MCF 10A (cell line): ENCODE measurements around the gene ALOXE3. TPM values are rescaled to one million over a fixed set of nuclear protein-coding genes. Genes with fewer than 3 reads are reported as not detected.

Source experiments
- BruUV-seq: library from RNA; stranded (reverse); fragments of 400-500 nt; replicated peaks from 2 replicates; lab custom pipeline; 2021; lab: Mats Ljungman, UMichigan
- CTCF ChIA-PET: fragments of 300-600 bp; sonication (Branson Sonifier 250); formaldehyde crosslinking; extraction: SDS; loops from one replicate; lab custom pipeline; 2021; ENCODE audit warnings: antibody characterized with exemption, inconsistent platforms; lab: Yijun Ruan, JAX
- POLR2A ChIA-PET: fragments of 300-600, 350-650 bp; sonication (Branson Sonifier 250); formaldehyde crosslinking; extraction: SDS; loops from one replicate; lab custom pipeline; 2020; ENCODE audit warnings: antibody characterized with exemption, inconsistent platforms; lab: Yijun Ruan, JAX
- DNase-seq: peaks from one replicate; pipeline ENCODE4 v3.0.0-alpha.2; 2018; ENCODE audit not compliant: unreplicated experiment
- H3K27ac Mint-ChIP-seq: one replicate; pipeline ENCODE4 v1.8.0; 2022; ENCODE audit warnings: mild to moderate bottlenecking, low read depth, mixed read lengths; ENCODE audit not compliant: unreplicated experiment
- H3K27me3 Mint-ChIP-seq: one replicate; pipeline ENCODE4 v1.8.0; 2022; ENCODE audit warnings: mixed read lengths; ENCODE audit not compliant: insufficient read depth, unreplicated experiment
- H3K36me3 Mint-ChIP-seq: one replicate; pipeline ENCODE4 v1.8.0; 2022; ENCODE audit warnings: mild to moderate bottlenecking, moderate library complexity, mixed read lengths; ENCODE audit not compliant: insufficient read depth, unreplicated experiment
- H3K4me1 Mint-ChIP-seq: one replicate; pipeline ENCODE4 v1.8.0; 2022; ENCODE audit warnings: mixed read lengths; ENCODE audit not compliant: insufficient read depth, unreplicated experiment
- H3K4me3 Mint-ChIP-seq: one replicate; pipeline ENCODE4 v1.8.0; 2022; ENCODE audit warnings: mild to moderate bottlenecking, moderate library complexity, mixed read lengths; ENCODE audit not compliant: unreplicated experiment
- H3K9me3 Mint-ChIP-seq: one replicate; pipeline ENCODE4 v1.8.0; 2022; ENCODE audit warnings: mixed read lengths; ENCODE audit not compliant: unreplicated experiment
- intact Hi-C: fragments of 100-400 bp; cut with micrococcal nuclease; formaldehyde crosslinking; loops from 2 replicates; pipeline ENCODE4 v1.14.1; 2022
- total RNA-seq: library from RNA; stranded (reverse); gene quantifications from 2 replicates; pipeline ENCODE4 v1.2.3, GENCODE V29; 2022
- TF ChIP-seq, protein P1 (sequence below): fragments of 200-600 bp; IDR thresholded peaks from one replicate; pipeline ENCODE4 v1.8.0; 2022; ENCODE audit warnings: antibody characterized with exemption, mild to moderate bottlenecking; ENCODE audit not compliant: unreplicated experiment

The ALOXE3 gene
- total RNA-seq, 1 experiment from 2014 or later: 13.1 TPM

GRCh38 chr17:8082292-8082691 is 36.0 kb downstream of the ALOXE3 start:
- POLR2A ChIA-PET: no interaction called here

GRCh38 chr17:8081876-8082275 is 36.4 kb downstream of the ALOXE3 start:
- Mint-ChIP-seq H3K4me1 (peaks cover 7% of the 10 kb centered on the region), H3K4me3 (no peak overlapping the region), H3K9me3 (no peaks in the 10 kb centered on the region), H3K27ac (no peak overlapping the region), H3K27me3 (no peaks in the 10 kb centered on the region), H3K36me3 (peaks cover 4% of the 10 kb centered on the region)
- intact Hi-C loops: loop anchor here (5.0 kb wide), 1 partner anchor 220 kb away; no protein-coding TSS in a partner anchor
- ChIA-PET POLR2A (no interaction called here), CTCF (interaction anchor here (3.3 to 9.2 kb wide), 4 partner anchors 11 to 28 kb away, joined by 16 to 209 read pairs (median 34); no protein-coding TSS in a partner anchor)
- no TSS peak for BruUV-seq
- DNase-seq: no peak
- TF ChIP-seq, protein P1, sequence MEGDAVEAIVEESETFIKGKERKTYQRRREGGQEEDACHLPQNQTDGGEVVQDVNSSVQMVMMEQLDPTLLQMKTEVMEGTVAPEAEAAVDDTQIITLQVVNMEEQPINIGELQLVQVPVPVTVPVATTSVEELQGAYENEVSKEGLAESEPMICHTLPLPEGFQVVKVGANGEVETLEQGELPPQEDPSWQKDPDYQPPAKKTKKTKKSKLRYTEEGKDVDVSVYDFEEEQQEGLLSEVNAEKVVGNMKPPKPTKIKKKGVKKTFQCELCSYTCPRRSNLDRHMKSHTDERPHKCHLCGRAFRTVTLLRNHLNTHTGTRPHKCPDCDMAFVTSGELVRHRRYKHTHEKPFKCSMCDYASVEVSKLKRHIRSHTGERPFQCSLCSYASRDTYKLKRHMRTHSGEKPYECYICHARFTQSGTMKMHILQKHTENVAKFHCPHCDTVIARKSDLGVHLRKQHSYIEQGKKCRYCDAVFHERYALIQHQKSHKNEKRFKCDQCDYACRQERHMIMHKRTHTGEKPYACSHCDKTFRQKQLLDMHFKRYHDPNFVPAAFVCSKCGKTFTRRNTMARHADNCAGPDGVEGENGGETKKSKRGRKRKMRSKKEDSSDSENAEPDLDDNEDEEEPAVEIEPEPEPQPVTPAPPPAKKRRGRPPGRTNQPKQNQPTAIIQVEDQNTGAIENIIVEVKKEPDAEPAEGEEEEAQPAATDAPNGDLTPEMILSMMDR: no peak

More at GRCh38 chr17:8082292-8082691, 36.0 kb downstream of the ALOXE3 start:
- no TSS peak for BruUV-seq
- TF ChIP-seq, protein P1: no peak
- Mint-ChIP-seq H3K36me3 (peaks cover 4% of the 10 kb centered on the region), H3K4me1 (peaks cover 10% of the 10 kb centered on the region), H3K27me3 (no peaks in the 10 kb centered on the region), H3K9me3 (no peaks in the 10 kb centered on the region), H3K4me3 (no peak overlapping the region), H3K27ac (no peak overlapping the region)
- no peak for DNase-seq
- CTCF ChIA-PET: interaction anchor here (0.5 to 6.2 kb wide), 6 partner anchors 11 to 217 kb away, joined by 3 to 44 read pairs (median 13); partner anchors contain the start of gene ALOXE3
- intact Hi-C loops: loop anchor here (5.0 kb wide), 1 partner anchor 220 kb away; no protein-coding TSS in a partner anchor

DNA sequence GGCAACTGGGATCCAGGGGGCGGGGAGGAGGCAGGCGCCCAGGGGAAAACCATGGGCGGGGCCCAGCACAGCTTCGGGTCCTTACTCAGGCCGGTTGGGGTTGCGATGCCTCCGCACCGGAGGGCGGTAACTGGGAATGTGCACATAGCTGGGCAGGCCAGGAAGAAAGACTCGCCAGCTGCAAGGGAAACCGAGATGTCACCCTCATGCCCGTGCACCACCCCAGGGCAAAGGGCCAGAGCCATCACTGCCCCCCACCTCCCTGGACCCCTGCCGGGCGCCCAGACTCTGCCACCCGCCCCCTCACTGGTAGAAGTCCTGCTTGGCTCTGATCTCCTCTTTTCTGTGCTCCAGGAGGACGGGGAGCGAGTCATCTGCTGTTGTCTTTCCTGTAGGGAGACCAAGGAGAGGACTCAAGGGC is 37.5 kb downstream of the ALOXE3 start:
- Mint-ChIP-seq H3K27ac (no peak overlapping the region), H3K36me3 (no peaks in the 10 kb centered on the region), H3K4me3 (no peak overlapping the region), H3K27me3 (no peaks in the 10 kb centered on the region), H3K9me3 (no peaks in the 10 kb centered on the region), H3K4me1 (peaks cover 7% of the 10 kb centered on the region)
- TF ChIP-seq, protein P1: no peak
- no peak for DNase-seq
- intact Hi-C loops: loop anchor here (1.0 to 5.0 kb wide), 3 partner anchors 29 to 221 kb away; partner anchors contain the start of gene ALOXE3
- BruUV-seq: no TSS peak
- CTCF ChIA-PET: interaction anchor here (0.6 to 9.2 kb wide), 11 partner anchors 9 to 157 kb away, joined by 3 to 209 read pairs (median 3); partner anchors contain the start of gene ALOXE3
- POLR2A ChIA-PET: interaction anchor here (0.6 kb wide), 1 partner anchor 91 kb away, joined by 3 read pairs; no protein-coding TSS in a partner anchor

DNA sequence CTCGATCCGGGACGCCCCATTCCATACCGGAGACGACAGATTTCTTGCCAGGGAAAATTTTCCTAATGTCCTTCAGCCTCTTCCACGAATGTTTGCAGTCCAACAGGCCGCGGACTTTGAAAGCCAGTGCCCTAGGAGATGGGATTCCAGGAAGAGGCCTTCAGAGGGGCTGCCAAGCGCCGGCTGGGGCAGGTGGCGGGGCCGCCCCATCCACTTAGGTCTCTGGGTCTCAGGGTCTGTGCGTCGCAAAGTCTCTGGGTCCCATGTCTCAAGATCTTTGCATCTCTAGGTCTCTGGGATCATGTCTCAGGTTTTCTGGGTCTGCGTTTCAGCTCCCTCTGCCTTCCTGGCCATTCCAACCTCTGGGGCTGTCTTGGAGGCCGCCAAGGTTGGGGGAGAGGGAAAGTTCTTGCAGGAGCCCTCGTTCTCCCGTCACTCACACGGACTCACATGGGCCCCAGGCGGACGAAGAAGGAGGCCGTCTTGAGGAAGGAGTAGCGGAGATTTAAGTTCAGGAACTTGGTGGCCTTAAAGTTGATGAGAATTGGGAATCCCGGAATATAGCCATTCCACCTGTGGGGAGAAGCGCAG is 38.0 kb downstream of the ALOXE3 start:
- DNase-seq: no peak
- TF ChIP-seq, protein P1: no peak
- CTCF ChIA-PET: interaction anchor here (0.6 to 9.2 kb wide), 11 partner anchors 9 to 350 kb away, joined by 3 to 209 read pairs (median 4); partner anchors contain the start of gene ALOXE3
- H3K9me3 Mint-ChIP-seq: no peaks in the 10 kb centered on the region
- no peak overlapping the region for H3K27ac Mint-ChIP-seq
- H3K4me3 Mint-ChIP-seq: peak overlapping the region; percentile 61
- H3K4me1 Mint-ChIP-seq: peaks cover 7% of the 10 kb centered on the region
- POLR2A ChIA-PET: no interaction called here
- intact Hi-C loops: loop anchor here (1.0 to 5.0 kb wide), 3 partner anchors 30 to 222 kb away; partner anchors contain the start of gene ALOXE3
- H3K27me3 Mint-ChIP-seq: peaks cover 3% of the 10 kb centered on the region
- no peaks in the 10 kb centered on the region for H3K36me3 Mint-ChIP-seq
- BruUV-seq: no TSS peak
